ENCODE results near the gene ATP1B3.
"Not testable (repeated sequence)": the region's sequence is repeated elsewhere in the genome, so short reads cannot be mapped to it uniquely, and the experiment has no call there.

The ATP1B3 gene

GRCh38 chr3:141941093-141941492 lies 64.7 kb downstream of the ATP1B3 start:
- FAIRE-seq (no peak), DNase-seq (ENCODE audit: insufficient read length, low spot score) (no peak)

- no peak for DNase-seq (ENCODE audit: insufficient read length, low spot score)
- FAIRE-seq = no peak
Measured at GRCh38 chr3:141942006-141942405, 65.6 kb downstream of the ATP1B3 start.

DNA sequence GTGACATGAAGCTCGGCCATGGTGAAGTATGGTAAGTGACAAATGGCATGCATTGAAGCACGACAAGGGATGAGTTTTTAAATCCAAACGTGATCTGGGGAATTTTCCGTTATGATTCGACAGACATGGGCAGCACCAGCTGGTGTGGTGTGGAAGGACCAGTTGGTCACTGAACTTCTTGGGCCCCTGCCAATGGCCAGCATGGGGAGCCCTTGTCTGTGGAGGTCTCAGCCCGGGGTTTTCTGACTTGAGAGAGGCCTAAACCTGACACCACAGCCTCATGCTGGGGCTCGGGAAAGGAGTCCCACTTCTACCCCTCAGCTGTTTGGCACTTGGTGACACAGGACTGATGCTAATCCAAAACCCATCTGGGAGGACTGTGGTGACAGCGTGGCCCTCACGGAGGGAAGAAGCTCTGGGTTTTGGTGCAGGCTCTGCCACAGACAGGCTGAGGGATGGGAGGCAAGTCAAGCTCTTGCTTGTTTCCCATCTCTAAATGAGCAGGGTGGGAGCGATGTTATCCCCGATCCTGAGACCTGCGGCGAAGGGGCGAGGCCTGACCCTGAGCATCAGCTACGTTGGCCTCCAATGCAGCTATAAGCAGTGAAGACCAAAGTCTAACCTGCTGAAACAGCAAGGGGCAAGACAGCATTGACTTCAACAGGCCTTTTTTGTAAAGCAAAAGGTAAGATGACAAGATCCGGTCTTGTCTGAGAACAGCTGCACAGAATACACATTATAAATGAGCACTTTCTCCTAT lies 69.5 kb downstream of the ATP1B3 start:
- no peak for FAIRE-seq
- no peak for DNase-seq (ENCODE audit: insufficient read length, low spot score)

DNA sequence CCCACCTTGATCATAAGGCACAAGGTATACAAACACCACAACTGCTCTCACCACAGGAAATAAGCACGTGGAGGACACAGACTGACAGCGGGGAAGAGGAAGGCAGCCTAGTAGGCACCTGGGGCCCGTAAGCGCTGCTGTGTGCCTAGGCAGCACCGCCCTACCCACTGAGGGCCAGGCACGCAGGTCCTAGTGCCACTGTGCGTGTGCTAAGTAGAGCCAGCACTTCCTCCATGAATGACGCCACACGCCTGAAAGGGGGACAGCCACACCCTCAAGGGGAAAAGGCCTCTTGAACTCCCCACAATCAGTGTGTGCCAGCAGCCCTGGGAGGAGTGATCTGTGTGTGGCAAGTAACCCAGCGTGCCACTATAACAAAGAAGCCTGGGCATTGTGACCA lies 73.0 kb downstream of the ATP1B3 start:
- FAIRE-seq (no peak), DNase-seq (ENCODE audit: insufficient read length, low spot score) (no peak)

DNA sequence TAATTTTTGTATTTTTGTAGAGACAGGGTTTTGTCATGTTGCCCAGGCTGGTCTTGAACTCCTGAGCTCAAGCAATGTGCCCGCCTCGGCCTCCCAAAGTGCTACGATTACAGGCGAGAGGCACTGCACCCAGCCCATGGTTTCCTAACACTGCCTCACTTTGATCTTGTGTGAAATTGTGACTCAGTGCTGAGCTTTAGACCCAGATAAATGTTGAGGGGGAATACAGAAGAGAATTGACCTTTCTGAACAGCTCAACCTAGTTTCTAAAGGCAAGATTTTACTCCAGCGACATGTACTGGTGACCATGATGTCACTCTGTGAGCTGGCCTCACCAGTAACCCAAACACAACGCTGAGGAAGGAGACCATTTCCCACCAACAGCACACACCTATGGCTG lies 73.5 kb downstream of the ATP1B3 start:
- DNase-seq (ENCODE audit: insufficient read length, low spot score) (no peak), FAIRE-seq (no peak)

- DNase-seq (ENCODE audit: insufficient read length, low spot score) = no peak
- no peak for FAIRE-seq
Measured at GRCh38 chr3:141950572-141951493, 74.4 kb downstream of the ATP1B3 start.

- DNase-seq (ENCODE audit: insufficient read length, low spot score) = no peak
- FAIRE-seq = no peak
Measured at GRCh38 chr3:141952611-141953010, 76.2 kb downstream of the ATP1B3 start.

DNA sequence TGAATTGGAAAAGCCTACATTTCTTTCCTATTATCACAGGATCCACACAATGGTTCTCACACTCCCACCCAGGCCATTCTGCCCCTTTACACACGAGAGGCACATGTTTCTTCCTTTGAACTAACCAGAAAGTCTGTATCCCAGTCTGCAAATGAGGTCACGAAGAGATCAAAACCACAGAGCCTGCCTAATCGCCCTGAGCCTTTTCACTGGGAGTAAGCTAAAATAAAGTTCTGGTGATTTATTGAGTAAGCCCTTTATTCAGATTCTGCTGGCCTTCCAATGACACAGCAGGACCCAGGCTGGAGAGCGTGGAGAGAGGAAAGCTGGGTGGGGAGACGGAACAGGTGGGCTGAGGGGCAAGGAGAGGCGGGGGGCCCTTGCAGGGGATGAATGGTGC lies 78.7 kb downstream of the ATP1B3 start:
- FAIRE-seq (no peak), DNase-seq (ENCODE audit: insufficient read length, low spot score) (no peak)

GRCh38 chr3:141959589-141960554 lies 83.4 kb downstream of the ATP1B3 start:
- no peak for DNase-seq (ENCODE audit: insufficient read length, low spot score)
- no peak for FAIRE-seq

GRCh38 chr3:141960731-141961130 lies 84.3 kb downstream of the ATP1B3 start:
- FAIRE-seq = no peak
- DNase-seq (ENCODE audit: insufficient read length, low spot score) = no peak

DNA sequence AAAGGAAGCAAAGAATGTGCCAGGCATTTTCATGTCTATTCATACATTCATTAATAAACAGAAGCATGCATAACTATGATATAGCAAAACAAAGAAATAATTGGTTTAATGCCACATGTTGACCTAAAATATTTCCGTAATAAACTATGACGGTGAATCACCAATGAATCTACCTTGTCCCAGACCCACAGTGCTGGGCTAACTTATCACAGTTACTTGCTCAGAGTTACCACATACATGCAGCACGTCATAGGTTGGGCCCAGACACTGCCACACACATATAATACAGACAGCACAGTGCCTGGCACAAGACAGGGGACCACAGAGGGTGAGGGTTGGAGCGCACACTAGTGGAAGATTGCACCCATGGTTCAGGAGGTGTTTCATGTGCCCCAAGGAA lies 86.9 kb downstream of the ATP1B3 start:
- FAIRE-seq (no peak), DNase-seq (ENCODE audit: insufficient read length, low spot score) (no peak)

DNA sequence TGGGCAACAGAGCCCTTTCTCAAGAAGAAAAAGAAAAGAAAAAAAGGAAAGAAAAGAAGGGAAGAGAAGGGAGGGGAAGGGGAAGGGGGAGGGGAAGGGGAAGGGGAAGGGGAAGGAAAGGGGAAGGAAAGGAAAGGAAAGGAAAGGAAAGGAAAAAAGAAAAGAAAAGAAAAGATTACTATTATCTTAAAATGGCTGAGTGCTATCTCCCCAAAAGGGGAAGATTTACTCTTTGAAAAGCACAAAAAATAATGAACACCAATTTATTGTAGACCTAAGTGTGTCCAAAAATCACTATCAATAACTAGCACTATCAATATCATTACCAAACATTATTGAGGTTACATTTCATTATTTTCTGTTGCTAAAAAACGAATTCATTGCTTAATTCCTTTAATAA lies 89.0 kb downstream of the ATP1B3 start:
- no peak for DNase-seq (ENCODE audit: insufficient read length, low spot score)
- no peak for FAIRE-seq

- DNase-seq (ENCODE audit: insufficient read length, low spot score) (no peak), FAIRE-seq (no peak)
Measured at GRCh38 chr3:141969711-141970110, 93.3 kb downstream of the ATP1B3 start.

DNA sequence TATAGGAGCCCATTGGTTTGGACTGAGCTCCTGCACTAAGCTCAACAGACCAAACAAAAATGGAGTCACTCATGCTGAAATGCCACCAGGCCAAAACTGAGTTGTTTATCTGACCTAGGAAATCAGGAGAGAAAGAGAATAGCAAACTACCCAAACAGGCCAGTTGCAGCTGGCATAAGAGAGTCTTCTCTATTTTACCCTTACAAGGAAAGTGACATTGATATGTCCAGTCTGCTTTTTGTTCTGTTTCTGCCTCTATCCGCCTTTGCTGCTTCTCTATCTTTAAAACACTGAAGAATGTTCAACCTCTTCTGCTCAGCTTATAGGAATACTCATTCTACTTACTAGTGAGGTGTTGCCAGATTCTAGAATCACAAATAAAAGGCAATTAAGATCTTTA lies 95.1 kb downstream of the ATP1B3 start:
- FAIRE-seq (no peak), DNase-seq (ENCODE audit: insufficient read length, low spot score) (no peak)

GRCh38 chr3:141972399-141972798 lies 96.0 kb downstream of the ATP1B3 start:
- FAIRE-seq = no peak
- no peak for DNase-seq (ENCODE audit: insufficient read length, low spot score)

GRCh38 chr3:141974777-141975176 lies 98.3 kb downstream of the ATP1B3 start:
- not testable (repeated sequence) for FAIRE-seq; DNase-seq (ENCODE audit: insufficient read length, low spot score)

Data from GM19239 (cell line).